IgD-negative memory B cell (primary cell): ENCODE measurements around the gene TPCN2. TPM values are rescaled to one million over a fixed set of nuclear protein-coding genes. Genes with fewer than 3 reads are reported as not detected.
"Not testable (repeated sequence)": the region's sequence is repeated elsewhere in the genome, so short reads cannot be mapped to it uniquely, and the experiment has no call there.

ENCODE experiments used
- H3K27ac Mint-ChIP-seq, 3 donors: one replicate each; pipeline ENCODE4 v1.8.0; 2020 to 2022; ENCODE audit warnings: mild to moderate bottlenecking in 3 of 3, mixed read lengths in 3 of 3, moderate library complexity in 1 of 3
- H3K27me3 Mint-ChIP-seq: one replicate; pipeline ENCODE4 v1.8.0; 2021; ENCODE audit warnings: mixed read lengths
- H3K36me3 Mint-ChIP-seq: one replicate; pipeline ENCODE4 v1.8.0; 2020; ENCODE audit warnings: mild to moderate bottlenecking, mixed read lengths
- H3K4me1 Mint-ChIP-seq, 3 donors: one replicate each; pipeline ENCODE4 v1.8.0; 2020 to 2022; ENCODE audit warnings: mixed read lengths in 3 of 3, mild to moderate bottlenecking in 1 of 3
- H3K4me3 Mint-ChIP-seq, 4 donors: one replicate each; pipeline ENCODE4 v1.8.0; 2020 to 2022; ENCODE audit warnings: mild to moderate bottlenecking in 4 of 4, mixed read lengths in 4 of 4, moderate library complexity in 3 of 4
- H3K9me3 Mint-ChIP-seq, 3 donors: one replicate each; pipeline ENCODE4 v1.8.0; 2020 to 2021; ENCODE audit warnings: mixed read lengths in 3 of 3, mild to moderate bottlenecking in 1 of 3
- polyA plus RNA-seq: library from polyadenylated mRNA; unstranded; fragments of 300-500 nt; fragmentation: Illumina TruSeq; gene quantifications from one replicate; pipeline ENCODE4 v1.2.3, GENCODE V29; 2021

Gene TPCN2
- polyA plus RNA-seq, 1 donor from 2014 or later: 5.7 TPM

GRCh38 chr11:69130654-69131053, 81.9 kb downstream of the TPCN2 start:
- Mint-ChIP-seq H3K36me3 (no peaks in the 10 kb centered on the region), H3K27ac (no peak overlapping the region), H3K9me3 (peaks cover 5 to 18% (median 7%) of the 10 kb centered on the region in 3 donors), H3K27me3 (no peaks in the 10 kb centered on the region), H3K4me3 (no peak overlapping the region), H3K4me1 (peaks cover 3 to 8% (median 7%) of the 10 kb centered on the region in 3 donors)

- Mint-ChIP-seq H3K4me1 (peaks cover 6 to 10% (median 8%) of the 10 kb centered on the region in 3 donors), H3K36me3 (no peaks in the 10 kb centered on the region), H3K27me3 (no peaks in the 10 kb centered on the region), H3K27ac (no peak overlapping the region), H3K9me3 (peaks cover 5 to 18% (median 10%) of the 10 kb centered on the region in 3 donors), H3K4me3 (no peak overlapping the region)
Measured at GRCh38 chr11:69131121-69131566, 82.4 kb downstream of the TPCN2 start.

GRCh38 chr11:69131644-69132300, 83.0 kb downstream of the TPCN2 start:
- Mint-ChIP-seq H3K4me1 (peaks cover 6 to 11% (median 8%) of the 10 kb centered on the region in 3 donors), H3K27me3 (no peaks in the 10 kb centered on the region), H3K36me3 (no peaks in the 10 kb centered on the region), H3K27ac (no peak overlapping the region), H3K9me3 (peaks cover 5 to 18% (median 10%) of the 10 kb centered on the region in 3 donors), H3K4me3 (no peak overlapping the region)

GRCh38 chr11:69132301-69132670, 83.6 kb downstream of the TPCN2 start:
- Mint-ChIP-seq H3K4me1 (peaks cover 6 to 11% (median 8%) of the 10 kb centered on the region in 3 donors), H3K9me3 (peaks cover 5 to 18% (median 10%) of the 10 kb centered on the region in 3 donors), H3K27me3 (no peaks in the 10 kb centered on the region), H3K36me3 (no peaks in the 10 kb centered on the region), H3K4me3 (no peak overlapping the region), H3K27ac (no peak overlapping the region)

GRCh38 chr11:69133251-69133650, 84.5 kb downstream of the TPCN2 start:
- Mint-ChIP-seq H3K36me3 (no peaks in the 10 kb centered on the region), H3K9me3 (peaks cover 0 to 18% (median 7%) of the 10 kb centered on the region in 3 donors), H3K4me1 (peaks cover 6 to 8% (median 8%) of the 10 kb centered on the region in 3 donors), H3K27ac (peak overlapping the region in 1 of 3 donors; percentile 39), H3K4me3 (no peak overlapping the region), H3K27me3 (no peaks in the 10 kb centered on the region)

- Mint-ChIP-seq H3K9me3 (peaks cover 0 to 13% (median 4%) of the 10 kb centered on the region in 3 donors), H3K4me3 (peak overlapping the region in 1 of 4 donors; percentile 19)
- not testable (repeated sequence) for H3K27me3 Mint-ChIP-seq, H3K4me1 Mint-ChIP-seq, H3K36me3 Mint-ChIP-seq, H3K27ac Mint-ChIP-seq
Measured at GRCh38 chr11:69134182-69134581, 85.5 kb downstream of the TPCN2 start.

GRCh38 chr11:69134957-69135356, 86.2 kb downstream of the TPCN2 start:
- Mint-ChIP-seq H3K9me3 (peaks cover 0 to 12% (median 3%) of the 10 kb centered on the region in 3 donors), H3K36me3 (no peaks in the 10 kb centered on the region), H3K4me1 (peaks cover 6 to 8% (median 7%) of the 10 kb centered on the region in 3 donors), H3K4me3 (no peak overlapping the region), H3K27ac (no peak overlapping the region), H3K27me3 (no peaks in the 10 kb centered on the region)

- no peaks in the 10 kb centered on the region for H3K36me3 Mint-ChIP-seq
- H3K4me3 Mint-ChIP-seq: peak overlapping the region in 1 of 4 donors; percentile 61
- H3K27ac Mint-ChIP-seq: no peak overlapping the region
- no peaks in the 10 kb centered on the region for H3K27me3 Mint-ChIP-seq
- H3K9me3 Mint-ChIP-seq: peaks cover 0 to 12% (median 3%) of the 10 kb centered on the region in 3 donors
- H3K4me1 Mint-ChIP-seq: peaks cover 6 to 8% (median 7%) of the 10 kb centered on the region in 3 donors
Measured at GRCh38 chr11:69135420-69136363, 87.0 kb downstream of the TPCN2 start.

GRCh38 chr11:69136471-69136870, 87.7 kb downstream of the TPCN2 start:
- Mint-ChIP-seq H3K27ac (no peak overlapping the region), H3K9me3 (peaks cover 0 to 17% (median 4%) of the 10 kb centered on the region in 3 donors), H3K4me1 (peaks cover 6 to 8% (median 7%) of the 10 kb centered on the region in 3 donors), H3K4me3 (no peak overlapping the region), H3K36me3 (no peaks in the 10 kb centered on the region), H3K27me3 (no peaks in the 10 kb centered on the region)

GRCh38 chr11:69137151-69137844, 88.6 kb downstream of the TPCN2 start:
- Mint-ChIP-seq H3K9me3 (peaks cover 2 to 25% (median 12%) of the 10 kb centered on the region in 3 donors), H3K36me3 (no peaks in the 10 kb centered on the region), H3K4me1 (peaks cover 7 to 8% (median 7%) of the 10 kb centered on the region in 3 donors), H3K27me3 (no peaks in the 10 kb centered on the region), H3K27ac (no peak overlapping the region), H3K4me3 (no peak overlapping the region)

- Mint-ChIP-seq H3K27me3 (no peaks in the 10 kb centered on the region), H3K4me3 (no peak overlapping the region), H3K9me3 (peaks cover 2 to 22% (median 12%) of the 10 kb centered on the region in 3 donors), H3K27ac (no peak overlapping the region), H3K36me3 (no peaks in the 10 kb centered on the region), H3K4me1 (peaks cover 4 to 7% (median 7%) of the 10 kb centered on the region in 3 donors)
Measured at GRCh38 chr11:69138265-69138664, 89.5 kb downstream of the TPCN2 start.

GRCh38 chr11:69140161-69140560, 91.4 kb downstream of the TPCN2 start:
- not testable (repeated sequence) for H3K4me1 Mint-ChIP-seq, H3K36me3 Mint-ChIP-seq, H3K4me3 Mint-ChIP-seq, H3K27me3 Mint-ChIP-seq, H3K27ac Mint-ChIP-seq
- H3K9me3 Mint-ChIP-seq: peaks cover 2 to 21% (median 14%) of the 10 kb centered on the region in 3 donors

- H3K36me3 Mint-ChIP-seq: no peaks in the 10 kb centered on the region
- H3K27me3 Mint-ChIP-seq: peaks cover 1% of the 10 kb centered on the region
- no peak overlapping the region for H3K27ac Mint-ChIP-seq
- H3K9me3 Mint-ChIP-seq: peaks cover 4 to 23% (median 16%) of the 10 kb centered on the region in 3 donors
- H3K4me1 Mint-ChIP-seq: peaks cover 0 to 4% (median 3%) of the 10 kb centered on the region in 3 donors
- H3K4me3 Mint-ChIP-seq: no peak overlapping the region
Measured at GRCh38 chr11:69140635-69141034, 91.9 kb downstream of the TPCN2 start.

GRCh38 chr11:69141742-69142141, 93.0 kb downstream of the TPCN2 start:
- no peaks in the 10 kb centered on the region for H3K36me3 Mint-ChIP-seq
- peaks cover 1% of the 10 kb centered on the region for H3K27me3 Mint-ChIP-seq
- no peak overlapping the region for H3K4me3 Mint-ChIP-seq
- H3K9me3 Mint-ChIP-seq: peaks cover 4 to 27% (median 26%) of the 10 kb centered on the region in 3 donors
- H3K27ac Mint-ChIP-seq: peak overlapping the region in 1 of 3 donors; percentile 20
- H3K4me1 Mint-ChIP-seq: peaks cover 0 to 1% (median 0%) of the 10 kb centered on the region in 3 donors
